ENCODE measurements around the gene UMODL1.

GRCh38 chr21:42162831-42163510, 91.9 kb downstream of the UMODL1 start:
- TF ChIP-seq CTCF (conservative IDR thresholded peaks at IDR 0.05 in 1 of 2, IDR thresholded peaks at IDR 0.05 in 1 of 2; ENCODE audit: low read depth in 1 of 2, low read length in 2 of 2) (no peak), EZH2 (IDR thresholded peaks at IDR 0.05; ENCODE audit: low read length, missing control alignments) (no peak)

Measured in fibroblast of lung (primary cell).